ENCODE measurements around the gene DUS1L. TPM values are rescaled to one million over a fixed set of nuclear protein-coding genes. Genes with fewer than 3 reads are reported as not detected.

The DUS1L gene
- total RNA-seq, 1 donor from 2014 or later, result 73.3 TPM

- Mint-ChIP-seq H3K27me3 (ENCODE audit: unreplicated experiment) (no peaks in the 10 kb centered on the region), H3K4me1 (ENCODE audit: unreplicated experiment) (peaks cover 15% of the 10 kb centered on the region), H3K27ac (ENCODE audit: unreplicated experiment) (no peak overlapping the region), H3K4me3 (ENCODE audit: unreplicated experiment) (peak overlapping the region; percentile 55), H3K36me3 (ENCODE audit: unreplicated experiment) (no peaks in the 10 kb centered on the region), H3K9me3 (ENCODE audit: unreplicated experiment) (no peaks in the 10 kb centered on the region)
- no peak for DNase-seq (ENCODE audit: extremely low spot score, unreplicated experiment)
- TF ChIP-seq, protein P1, sequence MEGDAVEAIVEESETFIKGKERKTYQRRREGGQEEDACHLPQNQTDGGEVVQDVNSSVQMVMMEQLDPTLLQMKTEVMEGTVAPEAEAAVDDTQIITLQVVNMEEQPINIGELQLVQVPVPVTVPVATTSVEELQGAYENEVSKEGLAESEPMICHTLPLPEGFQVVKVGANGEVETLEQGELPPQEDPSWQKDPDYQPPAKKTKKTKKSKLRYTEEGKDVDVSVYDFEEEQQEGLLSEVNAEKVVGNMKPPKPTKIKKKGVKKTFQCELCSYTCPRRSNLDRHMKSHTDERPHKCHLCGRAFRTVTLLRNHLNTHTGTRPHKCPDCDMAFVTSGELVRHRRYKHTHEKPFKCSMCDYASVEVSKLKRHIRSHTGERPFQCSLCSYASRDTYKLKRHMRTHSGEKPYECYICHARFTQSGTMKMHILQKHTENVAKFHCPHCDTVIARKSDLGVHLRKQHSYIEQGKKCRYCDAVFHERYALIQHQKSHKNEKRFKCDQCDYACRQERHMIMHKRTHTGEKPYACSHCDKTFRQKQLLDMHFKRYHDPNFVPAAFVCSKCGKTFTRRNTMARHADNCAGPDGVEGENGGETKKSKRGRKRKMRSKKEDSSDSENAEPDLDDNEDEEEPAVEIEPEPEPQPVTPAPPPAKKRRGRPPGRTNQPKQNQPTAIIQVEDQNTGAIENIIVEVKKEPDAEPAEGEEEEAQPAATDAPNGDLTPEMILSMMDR (IDR thresholded peaks at IDR 0.05), result no peak
These were observed 36.2 kb downstream of the DUS1L start for GRCh38 chr17:82029391-82029790.

GRCh38 chr17:82028966-82029365 is 36.6 kb downstream of the DUS1L start:
- H3K4me3 Mint-ChIP-seq (ENCODE audit: unreplicated experiment), result no peak overlapping the region
- no peak overlapping the region for H3K27ac Mint-ChIP-seq (ENCODE audit: unreplicated experiment)

GRCh38 chr17:82028246-82028645 is 37.4 kb downstream of the DUS1L start:
- H3K9me3 Mint-ChIP-seq (ENCODE audit: unreplicated experiment), result no peaks in the 10 kb centered on the region
- DNase-seq (ENCODE audit: extremely low spot score, unreplicated experiment), result no peak
- H3K36me3 Mint-ChIP-seq (ENCODE audit: unreplicated experiment), result no peaks in the 10 kb centered on the region
- H3K27me3 Mint-ChIP-seq (ENCODE audit: unreplicated experiment), result no peaks in the 10 kb centered on the region
- no peak overlapping the region for H3K27ac Mint-ChIP-seq (ENCODE audit: unreplicated experiment)
- no peak overlapping the region for H3K4me3 Mint-ChIP-seq (ENCODE audit: unreplicated experiment)
- peaks cover 23% of the 10 kb centered on the region for H3K4me1 Mint-ChIP-seq (ENCODE audit: unreplicated experiment)
- TF ChIP-seq, protein P1 (IDR thresholded peaks at IDR 0.05), result no peak

More at GRCh38 chr17:82028966-82029365, 36.6 kb downstream of the DUS1L start:
- no peaks in the 10 kb centered on the region for H3K27me3 Mint-ChIP-seq (ENCODE audit: unreplicated experiment)
- DNase-seq (ENCODE audit: extremely low spot score, unreplicated experiment), result no peak
- no peaks in the 10 kb centered on the region for H3K36me3 Mint-ChIP-seq (ENCODE audit: unreplicated experiment)
- H3K4me1 Mint-ChIP-seq (ENCODE audit: unreplicated experiment), result peaks cover 18% of the 10 kb centered on the region
- TF ChIP-seq, protein P1 (IDR thresholded peaks at IDR 0.05), result no peak
- no peaks in the 10 kb centered on the region for H3K9me3 Mint-ChIP-seq (ENCODE audit: unreplicated experiment)

GRCh38 chr17:82025401-82026107 is 40.0 kb downstream of the DUS1L start:
- H3K4me3 Mint-ChIP-seq (ENCODE audit: unreplicated experiment), result no peak overlapping the region

GRCh38 chr17:82024859-82025258 is 40.7 kb downstream of the DUS1L start:
- no peak overlapping the region for H3K27ac Mint-ChIP-seq (ENCODE audit: unreplicated experiment)
- no peak for DNase-seq (ENCODE audit: extremely low spot score, unreplicated experiment)
- no peak overlapping the region for H3K4me3 Mint-ChIP-seq (ENCODE audit: unreplicated experiment)
- H3K9me3 Mint-ChIP-seq (ENCODE audit: unreplicated experiment), result no peaks in the 10 kb centered on the region
- H3K27me3 Mint-ChIP-seq (ENCODE audit: unreplicated experiment), result no peaks in the 10 kb centered on the region
- peaks cover 22% of the 10 kb centered on the region for H3K4me1 Mint-ChIP-seq (ENCODE audit: unreplicated experiment)
- no peaks in the 10 kb centered on the region for H3K36me3 Mint-ChIP-seq (ENCODE audit: unreplicated experiment)
- TF ChIP-seq, protein P1 (IDR thresholded peaks at IDR 0.05), result no peak

More at GRCh38 chr17:82025401-82026107, 40.0 kb downstream of the DUS1L start:
- Mint-ChIP-seq H3K36me3 (ENCODE audit: unreplicated experiment) (no peaks in the 10 kb centered on the region), H3K27ac (ENCODE audit: unreplicated experiment) (no peak overlapping the region), H3K9me3 (ENCODE audit: unreplicated experiment) (no peaks in the 10 kb centered on the region), H3K4me1 (ENCODE audit: unreplicated experiment) (peaks cover 24% of the 10 kb centered on the region), H3K27me3 (ENCODE audit: unreplicated experiment) (no peaks in the 10 kb centered on the region)
- TF ChIP-seq, protein P1 (IDR thresholded peaks at IDR 0.05), result no peak
- DNase-seq (ENCODE audit: extremely low spot score, unreplicated experiment), result no peak
